Mesenchymal stem cell (in vitro differentiated cells and primary cell): ENCODE data around the gene CAMK4.

Experiments
- DNase-seq: peaks from one replicate; pipeline ENCODE4 v3.0.0-alpha.2; 2013
- H2AFZ ChIP-seq: one replicate; pipeline ENCODE4 v1.6.1; 2013; ENCODE audit warnings: low read depth, mild to moderate bottlenecking, control low read depth, inconsistent platforms, low read length, moderate library complexity
- H2AK5ac ChIP-seq: 2 replicates; pipeline ENCODE4 v1.6.1; 2013; ENCODE audit warnings: low read length, moderate library complexity, mild to moderate bottlenecking, inconsistent platforms; ENCODE audit not compliant: severe bottlenecking
- H2BK120ac ChIP-seq: one replicate; pipeline ENCODE4 v1.6.1; 2013; ENCODE audit warnings: low read depth, mild to moderate bottlenecking, inconsistent platforms, low read length, moderate library complexity
- H2BK12ac ChIP-seq, 2 experiments: one replicate each; pipeline ENCODE4 v1.6.1; 2013; ENCODE audit warnings: inconsistent platforms in 2 of 2, low read length in 2 of 2, mild to moderate bottlenecking in 2 of 2, moderate library complexity in 2 of 2, control low read depth in 1 of 2
- H2BK15ac ChIP-seq: one replicate; pipeline ENCODE4 v1.6.1; 2013; ENCODE audit warnings: mild to moderate bottlenecking, low read depth, inconsistent platforms; ENCODE audit not compliant: poor library complexity, severe bottlenecking
- H2BK5ac ChIP-seq: 2 replicates; pipeline ENCODE4 v1.6.1; 2013; ENCODE audit warnings: low read depth, mild to moderate bottlenecking, low read length, control low read depth, inconsistent platforms; ENCODE audit not compliant: poor library complexity, severe bottlenecking
- H3K14ac ChIP-seq, 2 experiments: one replicate each; pipeline ENCODE4 v1.6.1; 2013; ENCODE audit warnings: inconsistent platforms in 2 of 2, low read length in 2 of 2, control low read depth in 1 of 2, mild to moderate bottlenecking in 1 of 2, moderate library complexity in 1 of 2
- H3K18ac ChIP-seq, 2 experiments: one replicate each; pipeline ENCODE4 v1.6.1; 2013; ENCODE audit warnings: inconsistent platforms in 2 of 2, low read length in 2 of 2, control low read depth in 1 of 2, low read depth in 1 of 2, mild to moderate bottlenecking in 1 of 2
- H3K23ac ChIP-seq, 2 experiments: one replicate each; pipeline ENCODE4 v1.6.1; 2013; ENCODE audit warnings: inconsistent platforms in 2 of 2, low read length in 2 of 2, mild to moderate bottlenecking in 2 of 2, moderate library complexity in 2 of 2, control low read depth in 1 of 2
- H3K27ac ChIP-seq: 2 replicates; pipeline ENCODE4 v1.5.1; 2013; ENCODE audit warnings: mild to moderate bottlenecking, moderate library complexity, low read length, control low read depth, inconsistent platforms; ENCODE audit not compliant: poor library complexity, severe bottlenecking
- H3K27me3 ChIP-seq, 2 experiments: 2 replicates each; pipeline versions ENCODE4 v1.6.1 to v1.7.0; 2013; ENCODE audit warnings: low read length in 2 of 2, mild to moderate bottlenecking in 2 of 2, moderate library complexity in 2 of 2, control low read depth in 1 of 2, inconsistent platforms in 1 of 2; ENCODE audit not compliant: control insufficient read depth in 1 of 2, insufficient read depth in 1 of 2
- H3K36me3 ChIP-seq, 2 experiments: 2 replicates each; pipeline versions ENCODE4 v1.6.1 to v1.7.0; 2013; ENCODE audit warnings: low read length in 2 of 2, control low read depth in 1 of 2, inconsistent platforms in 1 of 2, low read depth in 1 of 2, mild to moderate bottlenecking in 1 of 2; ENCODE audit not compliant: insufficient read depth in 2 of 2, control insufficient read depth in 1 of 2
- H3K4ac ChIP-seq, 2 experiments: one replicate each; pipeline ENCODE4 v1.6.1; 2013; ENCODE audit warnings: inconsistent platforms in 2 of 2, low read length in 2 of 2, mild to moderate bottlenecking in 2 of 2, moderate library complexity in 2 of 2, control low read depth in 1 of 2, low read depth in 1 of 2
- H3K4me1 ChIP-seq: 2 replicates; pipeline ENCODE4 v1.6.1; 2013; ENCODE audit warnings: low read depth, low read length, control low read depth; ENCODE audit not compliant: control insufficient read depth, insufficient read depth
- H3K4me2 ChIP-seq: 2 replicates; pipeline ENCODE4 v1.6.1; 2013; ENCODE audit warnings: low read length, mild to moderate bottlenecking, inconsistent platforms; ENCODE audit not compliant: poor library complexity, severe bottlenecking
- H3K4me3 ChIP-seq, 2 experiments: 2 replicates each; pipeline versions ENCODE4 v1.5.1 to v1.7.0; 2013; ENCODE audit warnings: low read length in 2 of 2, mild to moderate bottlenecking in 2 of 2, control low read depth in 1 of 2, low read depth in 1 of 2; ENCODE audit not compliant: insufficient read depth in 1 of 2
- H3K79me1 ChIP-seq: replicated peaks from 2 replicates; pipeline ENCODE4 v1.6.1; 2013; ENCODE audit warnings: mild to moderate bottlenecking, control low read depth, low read length, inconsistent platforms; ENCODE audit not compliant: poor library complexity, severe bottlenecking
- H3K9ac ChIP-seq: 2 replicates; pipeline ENCODE4 v1.7.0; 2013; ENCODE audit warnings: mild to moderate bottlenecking, low read length, moderate library complexity
- H3K9me3 ChIP-seq: 2 replicates; pipeline ENCODE4 v1.7.0; 2013; ENCODE audit warnings: mild to moderate bottlenecking, low read length; ENCODE audit not compliant: control insufficient read depth
- H4K8ac ChIP-seq: one replicate; pipeline ENCODE4 v1.6.1; 2013; ENCODE audit warnings: inconsistent platforms, mild to moderate bottlenecking, low read length, moderate library complexity
- H4K91ac ChIP-seq: one replicate; pipeline ENCODE4 v1.6.1; 2013; ENCODE audit warnings: mild to moderate bottlenecking, low read length, inconsistent platforms
- WGBS: methylation state at CpG from one replicate; pipeline ENCODE4 v1.1.7; 2013; ENCODE audit warnings: mixed read lengths; 5-methylcytosine and 5-hydroxymethylcytosine counted together

Gene CAMK4

DNA sequence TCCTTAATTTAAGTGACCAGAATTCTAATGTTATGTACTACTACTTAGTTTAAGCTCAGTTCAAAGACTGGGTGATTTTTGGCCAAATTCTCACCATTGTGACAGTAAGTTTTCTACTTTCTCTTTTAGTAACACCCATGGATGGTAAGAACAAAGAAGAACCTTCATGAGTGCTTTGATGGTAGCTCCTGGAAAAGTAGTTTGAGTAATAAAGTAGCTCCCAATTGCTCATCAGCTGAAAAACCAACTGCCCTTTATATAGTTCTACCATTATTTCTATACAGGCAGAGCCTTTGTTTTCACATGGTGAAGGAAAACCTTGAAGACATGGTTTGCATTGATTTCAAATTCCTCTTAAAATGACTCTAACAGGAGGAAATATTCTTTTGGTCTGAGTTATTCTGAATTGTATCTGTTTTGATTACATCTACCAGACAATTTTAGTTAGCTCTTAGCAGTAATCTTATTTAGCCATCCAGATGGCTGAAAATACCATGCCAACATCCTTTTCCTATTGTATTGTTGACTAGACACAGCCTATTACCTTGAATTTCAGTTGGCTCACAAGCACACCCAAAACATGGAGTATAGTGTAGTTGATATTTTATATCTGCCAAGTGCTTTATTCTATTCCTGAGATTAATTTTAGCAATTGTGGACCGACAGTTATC lies 311.8 kb downstream of the CAMK4 start:
- no peak overlapping the region for H2BK5ac ChIP-seq
- H4K8ac ChIP-seq: no peak overlapping the region
- no peak overlapping the region for H3K4ac ChIP-seq
- H3K4me2 ChIP-seq: no peak overlapping the region
- no CpG with 5 or more reads among the region's 1 CpG for WGBS
- no peaks in the 10 kb centered on the region for H3K79me1 ChIP-seq
- H2AK5ac ChIP-seq: no peak overlapping the region
- no peaks in the 10 kb centered on the region for H3K9me3 ChIP-seq
- H4K91ac ChIP-seq: no peak overlapping the region
- H3K27ac ChIP-seq: no peak overlapping the region
- H3K23ac ChIP-seq: no peak overlapping the region
- H3K9ac ChIP-seq: no peak overlapping the region
- H2AFZ ChIP-seq: no peak overlapping the region
- no peak overlapping the region for H3K18ac ChIP-seq
- H3K27me3 ChIP-seq: no peaks in the 10 kb centered on the region
- H3K14ac ChIP-seq: no peak overlapping the region
- H3K36me3 ChIP-seq: no peaks in the 10 kb centered on the region
- H3K4me1 ChIP-seq: no peaks in the 10 kb centered on the region
- H3K4me3 ChIP-seq: no peak overlapping the region
- no peak overlapping the region for H2BK15ac ChIP-seq
- H2BK12ac ChIP-seq: no peak overlapping the region
- no peak overlapping the region for H2BK120ac ChIP-seq
- DNase-seq: no peak

GRCh38 chr5:111537141-111538024 lies 313.2 kb downstream of the CAMK4 start:
- H3K4ac ChIP-seq: no peak overlapping the region
- H3K27me3 ChIP-seq: no peaks in the 10 kb centered on the region
- H2BK5ac ChIP-seq: no peak overlapping the region
- no peak overlapping the region for H3K4me2 ChIP-seq
- H3K18ac ChIP-seq: no peak overlapping the region
- H4K91ac ChIP-seq: no peak overlapping the region
- no peaks in the 10 kb centered on the region for H3K79me1 ChIP-seq
- H2BK12ac ChIP-seq: no peak overlapping the region
- H2BK15ac ChIP-seq: no peak overlapping the region
- no peak overlapping the region for H3K4me3 ChIP-seq
- H3K23ac ChIP-seq: no peak overlapping the region
- H3K36me3 ChIP-seq: no peaks in the 10 kb centered on the region
- no peak overlapping the region for H2BK120ac ChIP-seq
- no CpG with 5 or more reads among the region's 1 CpG for WGBS
- no peak overlapping the region for H3K14ac ChIP-seq
- no peak overlapping the region for H2AFZ ChIP-seq
- H4K8ac ChIP-seq: no peak overlapping the region
- no peaks in the 10 kb centered on the region for H3K9me3 ChIP-seq
- DNase-seq: no peak
- H2AK5ac ChIP-seq: no peak overlapping the region
- no peak overlapping the region for H3K9ac ChIP-seq
- no peaks in the 10 kb centered on the region for H3K4me1 ChIP-seq
- no peak overlapping the region for H3K27ac ChIP-seq
